HepG2 (cell line): ENCODE results near the gene MYL9. TPM values are rescaled to one million over a fixed set of nuclear protein-coding genes. Genes with fewer than 3 reads are reported as not detected.

Source experiments
- HOMEZ ChIP-seq: IDR thresholded peaks from 2 replicates; pipeline ENCODE4 v1.6.1; 2016; ENCODE audit warnings: low read depth
- polyA plus RNA-seq, 8 experiments: library from polyadenylated mRNA; depleted of rRNA in 3 of 8; stranded (reverse) in 7 of 8; unstranded in 1 of 8; fragments of >200 nt; fragmentation: Illumina TruSeq in 4 of 8; extraction: Trizol in 4 of 8; gene quantifications; 2 replicates each; pipeline versions ENCODE4 v1.2.1 to v1.2.3, GENCODE V29; 2011 to 2016; ENCODE audit warnings: low read depth in 4 of 8, missing spikeins in 1 of 8, mixed read lengths in 1 of 8; ENCODE audit not compliant: insufficient read depth in 1 of 8
- small RNA-seq, 3 experiments: library from RNA; depleted of rRNA; stranded (forward); fragments of <200 nt; gene quantifications; one replicate each; pipeline ENCODE3, GENCODE V24; 2012; ENCODE audit warnings: low read depth in 2 of 3, low replicate concordance in 1 of 3; ENCODE audit not compliant: insufficient read length in 3 of 3, insufficient read depth in 2 of 3
- total RNA-seq, 5 experiments: library from RNA; depleted of rRNA; stranded (reverse); fragments of >200 nt; fragmentation: Illumina TruSeq; extraction: Trizol; gene quantifications; 2 replicates each; pipeline ENCODE4 v1.2.3, GENCODE V29; 2016; ENCODE audit warnings: low read depth in 1 of 5

MYL9 gene
- total and polyA plus RNA-seq, 2 of the 13 experiments (the other 11 are each of a cell fraction or from before 2014, with no cell fraction given) = 0.87 to 2.2 TPM

GRCh38 chr20:36599912-36600345, 58.6 kb downstream of the MYL9 start (continued):
- TF ChIP-seq HOMEZ (CRISPR knock-in tag) = no peak

Small RNA genes lying within 50 kb of the gene (small RNA-seq; reads per million reads assigned to genes)
- 0 reads per million in 3 experiments for gene RF00017

Other genes with a start within 250 kb of the MYL9 start
- gene DLGAP4, start 235.2 kb upstream of the MYL9 start, total RNA-seq (2016; rRNA removed; fragmentation: Illumina TruSeq; extraction: Trizol) = 13.3 and 15.2 TPM in 2 replicates
- gene DLGAP4, start 235.2 kb upstream of the MYL9 start, polyA plus RNA-seq (2011; rRNA removed) = 26.7 and 33.5 TPM in 2 replicates
- gene TGIF2, start 32.1 kb downstream of the MYL9 start, total RNA-seq (2016; rRNA removed; fragmentation: Illumina TruSeq; extraction: Trizol) = 53.9 and 60.3 TPM in 2 replicates
- 41.3 and 49.9 TPM in 2 replicates for gene TGIF2, start 32.1 kb downstream of the MYL9 start, polyA plus RNA-seq (2011; rRNA removed)
- 292 and 305 TPM in 2 replicates for gene RAB5IF, start 64.3 kb downstream of the MYL9 start, total RNA-seq (2016; rRNA removed; fragmentation: Illumina TruSeq; extraction: Trizol)
- gene RAB5IF, start 64.3 kb downstream of the MYL9 start, polyA plus RNA-seq (2011; rRNA removed) = 218 and 261 TPM in 2 replicates
- 1.6 and 1.8 TPM in 2 replicates for gene SLA2, start 104.7 kb downstream of the MYL9 start, total RNA-seq (2016; rRNA removed; fragmentation: Illumina TruSeq; extraction: Trizol)
- 3.6 and 4.5 TPM in 2 replicates for gene SLA2, start 104.7 kb downstream of the MYL9 start, polyA plus RNA-seq (2011; rRNA removed)
- gene NDRG3, start 204.6 kb downstream of the MYL9 start, total RNA-seq (2016; rRNA removed; fragmentation: Illumina TruSeq; extraction: Trizol) = 36.0 and 43.3 TPM in 2 replicates
- 34.7 and 40.5 TPM in 2 replicates for gene NDRG3, start 204.6 kb downstream of the MYL9 start, polyA plus RNA-seq (2011; rRNA removed)
- 53.7 and 82.4 TPM in 2 replicates for gene DSN1, start 232.2 kb downstream of the MYL9 start, total RNA-seq (2016; rRNA removed; fragmentation: Illumina TruSeq; extraction: Trizol)
- 10.5 and 18.7 TPM in 2 replicates for gene DSN1, start 232.2 kb downstream of the MYL9 start, polyA plus RNA-seq (2011; rRNA removed)